Measurements from ENCODE around the gene TTI1.

Gene TTI1

DNA sequence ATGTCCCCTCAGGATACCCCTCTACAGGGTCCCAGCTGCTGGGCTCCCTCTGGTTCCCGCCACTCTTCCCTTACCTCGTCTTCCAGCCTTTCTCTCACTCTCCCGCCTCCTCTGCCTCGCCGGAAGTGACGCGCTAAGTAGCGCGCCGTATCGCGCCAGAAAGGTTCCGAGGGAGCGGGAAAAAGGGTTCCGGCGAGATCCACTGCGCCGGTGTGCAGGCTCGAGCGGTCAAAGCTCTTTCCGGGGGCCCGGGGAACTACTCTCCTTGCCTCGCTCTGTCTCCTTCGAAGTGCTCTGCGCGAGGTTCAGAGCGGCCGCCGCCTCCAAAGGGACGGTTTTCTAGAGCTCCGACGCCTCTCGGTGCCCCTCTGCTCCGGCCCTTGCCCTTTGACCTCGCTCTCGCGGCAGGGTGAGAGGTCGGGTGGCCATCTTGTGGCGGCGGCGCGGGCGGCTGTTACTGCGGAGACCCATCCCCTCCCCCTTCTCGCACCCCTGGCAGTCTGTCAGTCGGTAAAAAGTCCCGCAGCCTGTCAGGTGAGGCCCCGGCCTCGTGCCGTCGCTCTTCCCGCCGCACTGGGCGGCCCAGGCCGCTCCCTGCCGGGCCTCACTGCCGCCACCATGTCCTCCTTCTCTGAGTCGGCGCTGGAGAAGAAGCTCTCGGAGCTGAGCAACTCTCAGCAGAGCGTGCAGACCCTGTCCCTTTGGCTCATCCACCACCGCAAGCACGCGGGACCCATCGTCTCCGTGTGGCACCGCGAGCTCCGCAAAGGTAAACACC, at the start of gene TTI1, which contains the start of gene RPRD1B:
Gene TTI1 (minus strand): TSS at position 127 of the 778 bp plus-strand sequence. CDS start 19,640 bp downstream, outside the sequence.
Gene RPRD1B (plus strand): TSS at position 417 of the 778 bp plus-strand sequence. CDS start 202 bp downstream, at position 619.
- peak; percentile 83 for DNase-seq

DNA sequence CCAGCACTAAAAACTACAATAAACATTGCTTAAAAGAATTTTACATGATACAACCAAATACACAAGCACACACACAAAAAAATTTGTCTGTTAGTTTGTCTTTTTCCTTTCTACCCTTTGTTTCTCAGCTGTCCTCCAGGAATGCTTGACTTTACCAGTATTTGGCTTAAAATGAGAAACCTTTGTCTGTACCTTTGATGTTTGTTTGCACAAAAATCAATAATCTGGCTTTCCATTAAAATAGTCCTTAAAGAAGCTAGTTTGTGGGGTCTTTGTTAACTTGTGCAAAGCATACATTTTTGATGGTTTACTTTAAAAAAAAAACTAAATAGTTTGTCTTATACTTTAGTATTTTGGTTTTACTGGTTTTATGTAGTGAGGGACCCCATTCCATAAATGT, 49.6 kb upstream of the TTI1 start:
- DNase-seq = no peak

DNA sequence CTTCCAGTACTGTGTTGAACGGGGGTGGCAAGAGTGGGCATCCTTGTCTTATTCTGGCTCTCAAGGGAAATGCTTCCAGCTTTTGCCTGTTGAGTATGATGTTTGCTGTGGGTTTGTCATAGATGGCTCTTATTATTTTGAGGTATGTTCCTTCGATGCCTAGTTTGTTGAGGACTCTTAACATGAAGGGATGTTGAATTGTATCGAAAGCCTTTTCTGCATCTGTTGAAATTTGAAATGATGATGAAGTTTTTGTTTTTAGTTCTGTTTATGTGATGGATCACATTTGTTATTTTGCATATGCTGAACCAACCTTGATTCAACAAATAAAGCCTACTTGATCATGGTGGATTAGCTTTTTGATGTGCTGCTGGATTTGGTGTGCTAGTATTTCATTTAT, 48.3 kb upstream of the TTI1 start:
- no peak for DNase-seq

DNA sequence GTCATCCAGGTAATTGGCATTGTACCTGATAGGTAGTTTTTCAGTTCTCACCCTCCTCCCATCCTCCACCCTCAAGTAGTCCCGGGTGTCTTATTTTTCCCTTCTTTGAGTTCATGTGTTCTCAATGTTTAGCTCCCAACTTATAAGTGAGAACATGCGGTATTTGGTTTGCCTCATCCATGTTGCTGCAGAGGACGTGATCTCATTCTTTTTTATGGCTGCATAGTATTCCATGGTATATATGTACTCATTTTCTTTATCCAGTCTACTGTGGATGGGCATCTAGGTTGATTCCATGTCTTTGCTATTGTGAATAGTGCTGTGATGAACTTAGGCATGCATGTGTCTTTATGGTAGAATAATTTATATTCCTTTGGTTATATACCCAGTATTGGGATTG, 46.1 kb upstream of the TTI1 start:
- DNase-seq = no peak

DNA sequence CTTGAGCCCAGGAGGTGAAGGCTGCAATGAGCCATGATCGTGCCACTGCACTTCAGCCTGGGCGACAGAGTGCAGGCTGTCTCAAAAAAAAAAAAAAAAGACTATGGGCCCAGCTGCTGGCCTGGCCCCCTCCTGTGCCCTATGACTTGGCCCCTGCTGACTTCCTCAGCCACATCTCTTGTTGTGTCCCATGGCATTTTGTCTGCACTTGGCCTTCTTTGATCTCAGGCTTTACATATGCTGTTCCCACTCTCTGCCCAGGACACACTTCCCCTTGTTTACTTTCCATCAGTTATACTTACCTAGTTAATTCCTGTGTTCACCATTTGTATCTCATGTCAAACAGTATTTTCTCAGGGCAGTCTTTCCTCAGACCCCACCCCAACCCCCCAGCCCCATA, 44.8 kb upstream of the TTI1 start:
- DNase-seq = no peak

DNA sequence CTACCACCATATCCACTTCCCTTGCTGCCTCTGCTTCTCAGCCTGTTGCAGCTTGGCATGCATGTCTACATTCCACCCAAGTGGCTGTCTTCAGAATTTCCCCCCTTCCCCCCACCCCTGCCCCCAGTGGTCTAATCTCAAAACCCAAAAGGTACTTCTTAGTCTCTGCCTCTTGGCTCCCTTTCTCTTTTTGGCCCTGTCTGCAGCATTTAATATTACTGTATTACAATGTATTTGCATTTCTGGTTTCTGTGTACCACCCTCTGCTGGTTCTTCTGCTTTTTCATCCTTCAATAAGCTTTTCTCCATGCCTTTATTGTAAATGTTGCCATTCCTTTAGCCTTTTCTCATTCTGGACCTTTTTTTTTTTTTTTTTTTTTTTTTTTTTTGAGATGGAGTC, 43.3 kb upstream of the TTI1 start:
- no peak for DNase-seq

DNA sequence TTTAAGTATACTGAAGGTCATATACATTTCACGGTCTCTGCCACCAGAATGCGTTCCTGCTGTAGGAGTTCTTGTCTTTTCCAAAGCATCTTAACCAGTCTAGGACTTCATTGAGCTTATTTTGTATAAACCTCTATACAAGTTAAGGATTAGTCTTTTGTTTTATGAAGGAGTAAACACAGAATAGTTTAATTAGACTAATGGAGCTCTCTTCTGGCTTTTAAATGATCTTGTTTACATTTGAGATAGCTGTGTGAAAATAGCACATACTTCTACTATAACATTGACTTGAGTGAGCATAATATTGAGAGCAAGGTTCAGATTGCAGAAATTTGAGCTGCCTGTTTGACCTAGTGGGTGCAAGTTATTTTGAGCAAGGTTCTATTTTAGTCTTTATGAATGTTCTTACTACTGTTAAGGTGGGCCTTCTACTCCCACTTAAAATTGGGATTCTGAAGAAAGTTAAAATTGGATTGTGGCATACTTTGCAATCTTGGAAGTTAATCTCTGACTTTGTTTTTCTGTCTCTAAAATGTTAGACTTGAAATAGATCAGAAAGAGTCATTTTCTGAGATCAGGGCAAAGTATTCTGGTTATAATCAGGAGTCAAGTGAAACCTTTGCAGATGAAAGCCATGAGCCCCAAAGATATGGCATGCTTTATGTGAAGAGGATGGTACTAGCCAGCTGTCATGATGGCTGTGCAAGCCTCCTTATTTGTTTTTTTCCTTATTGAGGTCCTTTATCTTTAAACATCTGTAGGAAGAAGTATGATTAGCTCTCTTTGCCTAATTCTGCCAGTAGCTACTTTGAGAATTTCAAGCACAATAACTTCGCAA, 42.1 kb upstream of the TTI1 start:
- no peak for DNase-seq

DNA sequence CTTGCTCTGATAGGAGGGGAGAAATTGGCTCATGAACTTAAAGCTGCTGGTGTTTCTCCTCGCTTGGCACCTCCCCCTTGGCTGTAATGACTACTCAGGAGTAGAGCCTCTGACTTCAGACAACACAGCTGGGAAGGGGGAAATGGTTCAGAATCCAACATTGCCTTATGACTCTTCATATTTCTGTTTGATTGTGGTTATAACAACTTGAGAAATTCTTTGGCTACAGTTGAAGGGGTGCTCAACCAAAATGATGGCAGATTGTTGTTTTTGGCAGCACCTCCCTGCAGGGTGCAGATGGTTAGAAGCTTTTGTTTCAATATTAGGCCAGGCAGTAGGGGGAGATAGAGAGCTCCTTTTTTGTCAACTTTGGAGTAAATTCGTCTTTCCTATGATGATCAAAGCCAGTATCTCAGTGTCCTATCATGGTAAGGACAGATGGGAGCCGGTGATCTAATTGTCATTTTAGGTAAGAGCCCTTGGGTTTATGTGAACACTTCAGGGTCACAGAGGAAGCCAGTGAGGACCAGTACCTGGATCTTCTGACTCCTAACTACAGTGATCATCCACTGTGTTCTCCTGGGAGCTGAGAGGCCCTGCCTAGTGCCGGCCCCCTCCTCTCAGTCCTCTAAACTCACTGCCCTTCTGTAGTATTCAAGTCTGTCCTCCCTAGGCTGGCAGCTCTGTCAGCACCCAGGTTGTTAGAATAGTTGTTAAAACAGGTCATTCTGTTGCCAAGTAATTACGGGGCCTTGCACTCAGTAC, 40.2 kb upstream of the TTI1 start:
- DNase-seq = no peak

DNA sequence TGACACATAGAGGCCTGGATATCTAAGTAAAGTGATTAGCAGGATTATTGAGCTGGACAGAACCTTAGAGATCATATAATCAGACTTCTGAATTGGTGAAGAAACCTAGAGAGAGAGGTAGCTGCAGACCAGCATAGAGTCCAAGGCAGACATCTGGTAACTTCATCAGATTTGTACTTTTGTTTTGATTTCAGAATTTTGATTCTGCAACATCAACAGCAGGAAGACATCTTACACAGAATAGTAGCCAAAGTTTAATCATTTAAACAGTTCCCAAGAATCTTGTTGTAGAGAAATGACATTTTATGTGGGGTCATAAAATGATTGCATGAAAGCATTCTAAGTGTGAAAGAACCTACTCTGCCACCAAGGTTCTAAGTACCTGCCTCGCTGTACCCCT, 39.6 kb upstream of the TTI1 start:
- DNase-seq = no peak

DNA sequence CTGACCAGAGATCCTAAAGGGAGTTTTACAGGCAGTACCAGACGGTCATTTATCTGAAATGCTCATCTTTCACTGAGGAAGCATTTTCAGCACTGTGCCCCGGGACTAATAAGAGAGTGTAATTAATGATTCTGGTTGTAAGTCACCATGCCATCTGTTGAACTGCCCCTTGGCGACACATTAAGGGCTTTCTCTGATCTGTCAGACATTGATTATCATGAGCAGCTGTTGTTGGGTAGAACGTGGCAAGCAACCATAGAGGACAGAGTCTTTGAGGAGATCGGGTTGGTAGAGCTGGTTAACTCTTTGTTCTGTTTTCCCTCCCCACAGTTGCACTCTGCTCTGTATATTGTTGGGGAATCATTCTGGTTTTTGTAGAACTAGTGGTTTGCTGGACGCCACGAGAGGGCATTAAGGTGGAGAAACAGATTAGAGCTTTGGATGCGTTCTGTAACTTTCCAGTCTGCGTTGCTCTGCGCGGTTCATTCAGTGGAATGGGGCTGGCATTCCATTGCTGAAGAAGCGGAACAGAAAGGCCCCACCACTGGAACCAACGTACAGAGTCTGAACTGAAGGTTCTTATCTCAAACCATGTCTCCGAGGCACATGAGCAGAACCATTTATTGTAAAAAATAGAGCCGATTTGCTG, 34.6 kb upstream of the TTI1 start:
- no peak for DNase-seq

DNA sequence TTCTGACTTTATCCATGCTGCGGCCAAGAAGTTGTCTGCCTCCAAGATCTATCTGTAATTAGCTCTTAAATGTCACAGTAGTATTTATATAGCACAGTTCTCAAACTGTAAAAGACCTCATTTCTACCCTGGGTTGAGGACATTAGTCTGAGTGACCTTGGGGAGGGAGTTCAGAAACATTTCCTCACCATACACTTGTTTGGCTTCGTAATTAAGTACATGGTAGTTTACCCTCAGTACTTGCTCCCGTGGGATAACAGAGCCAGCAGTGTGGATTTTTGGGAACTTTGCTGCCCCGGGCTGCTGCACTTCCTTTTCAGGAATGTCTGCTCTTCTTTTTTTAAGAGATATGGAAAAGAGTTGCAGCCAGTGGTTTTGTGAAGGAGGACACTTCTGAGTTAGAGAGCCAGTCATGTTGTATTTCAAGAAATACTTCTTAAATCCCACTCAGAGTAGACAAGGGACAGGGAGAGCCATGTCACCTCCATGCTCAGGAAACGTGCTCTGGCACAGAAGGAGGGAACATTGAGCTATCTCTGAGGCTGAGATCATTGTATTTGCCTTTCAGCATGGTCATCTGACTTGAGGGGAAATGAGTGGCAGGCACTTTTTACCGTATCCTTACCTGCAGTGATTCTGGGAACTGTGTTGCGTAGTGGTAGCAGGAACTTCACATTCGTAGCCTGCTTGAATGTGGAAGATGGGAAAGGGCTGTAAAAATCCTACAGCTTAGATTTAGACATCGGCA, 33.9 kb upstream of the TTI1 start:
- no peak for DNase-seq

DNA sequence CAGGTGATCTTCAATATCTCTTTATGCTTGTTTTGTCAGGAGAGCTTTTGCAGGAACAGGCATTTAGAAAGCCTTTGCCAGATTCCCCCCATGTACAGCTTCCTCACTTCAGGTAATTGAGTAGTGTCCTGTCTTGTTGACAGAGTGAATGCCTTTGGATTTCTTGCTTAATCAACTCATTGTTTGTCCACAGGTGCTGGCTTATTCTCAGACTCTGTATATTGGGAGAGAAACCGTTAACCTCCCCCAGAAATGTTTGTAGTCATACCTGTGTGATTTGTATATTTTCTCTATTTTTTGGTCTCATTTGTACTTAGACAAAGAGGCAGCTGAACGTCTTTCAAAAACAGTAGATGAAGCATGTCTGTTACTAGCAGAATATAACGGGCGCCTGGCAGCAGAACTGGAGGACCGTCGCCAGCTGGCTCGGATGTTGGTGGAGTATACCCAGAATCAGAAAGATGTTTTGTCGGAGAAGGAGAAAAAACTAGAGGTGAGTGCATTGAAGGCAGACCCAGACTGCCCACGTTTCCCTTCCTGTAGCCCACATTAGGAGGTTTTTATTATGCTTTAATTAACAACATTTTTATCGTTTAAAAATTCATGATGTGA, 32.6 kb upstream of the TTI1 start:
- no peak for DNase-seq

DNA sequence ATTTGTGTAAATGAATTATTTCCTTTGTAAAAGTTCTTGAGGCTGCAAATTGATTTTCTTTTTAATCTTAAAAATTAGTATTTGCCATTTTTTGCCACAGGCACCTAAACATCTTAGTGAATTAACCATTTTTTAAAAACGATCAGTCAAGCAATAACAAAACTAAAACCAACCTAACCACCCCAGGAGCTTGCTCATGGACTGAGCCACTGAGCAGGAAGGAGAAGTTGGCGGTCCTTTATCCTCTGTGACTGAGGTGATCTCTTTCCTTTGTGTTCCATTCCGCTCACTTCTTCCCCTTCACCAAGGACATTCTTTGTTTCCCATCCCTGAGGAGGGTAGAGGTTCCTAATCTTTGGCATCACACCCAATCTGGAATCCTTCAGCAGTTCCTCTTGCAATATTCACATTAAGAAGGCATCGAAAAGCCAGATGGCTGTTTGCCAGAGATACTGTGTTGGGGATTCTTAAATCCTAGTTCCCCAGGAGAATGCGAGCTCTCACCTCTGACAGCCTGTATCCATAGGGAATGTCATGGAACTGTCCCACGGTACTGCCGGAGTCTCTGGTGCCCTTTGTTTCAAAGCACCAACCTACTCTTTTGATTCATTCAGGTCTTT, 30.8 kb upstream of the TTI1 start:
- DNase-seq = no peak

DNA sequence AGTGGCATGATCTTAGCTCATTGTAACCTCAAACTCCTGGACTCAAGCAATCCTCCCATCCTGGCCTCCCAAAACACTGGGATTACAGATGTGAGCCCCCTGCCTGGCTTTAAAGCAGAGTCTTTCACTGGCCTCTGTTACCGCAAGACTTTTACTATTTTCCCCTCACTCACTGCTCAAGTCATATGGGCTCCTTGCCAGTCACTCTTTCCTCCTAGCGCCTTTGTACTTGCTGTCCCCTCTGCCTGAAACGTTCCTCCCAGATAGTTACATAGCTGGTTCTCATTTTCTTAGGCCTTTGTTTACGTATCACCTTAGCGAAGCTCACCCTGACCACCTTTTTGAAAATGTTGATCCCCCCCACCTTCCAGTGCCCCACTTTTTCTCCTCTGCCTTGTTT, 29.6 kb upstream of the TTI1 start:
- DNase-seq = no peak

DNA sequence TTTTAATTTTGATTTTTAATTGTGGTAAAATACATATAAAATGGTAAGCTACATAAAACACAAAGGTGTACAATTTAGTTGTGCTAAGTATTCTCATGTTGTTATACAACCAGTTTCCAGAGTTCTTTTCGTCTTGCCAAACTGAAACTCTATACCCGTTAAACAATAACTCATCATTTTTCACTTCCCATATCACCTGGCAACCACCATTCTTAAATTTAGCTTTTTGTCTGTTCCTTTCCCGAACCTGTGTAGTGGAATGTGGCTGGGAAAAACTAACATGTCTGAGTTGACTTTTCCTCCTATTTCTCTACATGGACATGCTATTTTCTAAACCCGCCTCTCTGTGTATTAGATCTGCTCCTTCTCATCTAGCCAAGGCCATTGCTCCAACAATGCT, 27.9 kb upstream of the TTI1 start:
- DNase-seq = no peak

DNA sequence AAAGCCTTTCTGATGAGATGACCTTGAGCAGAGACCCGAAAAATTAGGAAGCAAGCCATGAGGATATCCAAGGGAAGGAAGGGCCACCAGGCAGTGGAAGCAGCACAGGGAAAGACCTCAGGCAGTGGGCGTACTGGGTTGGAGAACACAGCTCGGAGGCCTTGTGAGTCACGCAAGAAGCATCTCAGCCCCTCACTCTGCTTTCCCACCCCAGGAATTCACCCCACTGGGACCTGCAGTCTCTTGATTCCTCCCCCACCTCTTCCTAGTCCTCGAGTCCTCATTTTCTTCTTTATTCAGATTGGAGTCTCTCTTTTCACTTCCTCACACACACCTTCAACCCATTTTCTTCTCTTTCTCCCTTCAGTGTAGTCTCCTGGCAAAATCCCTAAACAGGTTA, 27.3 kb upstream of the TTI1 start:
- DNase-seq = no peak

DNA sequence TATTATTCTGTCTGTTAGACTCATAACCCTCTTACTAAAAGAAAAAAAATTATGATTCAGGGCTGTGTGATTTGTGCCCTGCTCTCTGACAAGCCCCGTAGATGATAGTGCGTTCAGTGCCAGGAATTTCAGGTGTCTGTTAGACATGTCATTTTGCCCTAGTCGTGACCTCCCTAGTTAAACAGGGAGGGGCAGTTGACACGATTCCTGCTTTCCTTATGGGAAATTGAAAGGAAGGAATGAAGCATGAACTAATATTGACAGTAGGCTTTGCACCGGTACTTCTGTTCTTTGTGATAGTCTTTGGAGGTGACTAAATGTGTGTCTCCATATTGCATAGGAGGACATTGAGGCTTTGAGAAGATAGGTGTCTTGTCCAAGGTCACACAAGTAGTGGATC, 26.6 kb upstream of the TTI1 start:
- DNase-seq = no peak

DNA sequence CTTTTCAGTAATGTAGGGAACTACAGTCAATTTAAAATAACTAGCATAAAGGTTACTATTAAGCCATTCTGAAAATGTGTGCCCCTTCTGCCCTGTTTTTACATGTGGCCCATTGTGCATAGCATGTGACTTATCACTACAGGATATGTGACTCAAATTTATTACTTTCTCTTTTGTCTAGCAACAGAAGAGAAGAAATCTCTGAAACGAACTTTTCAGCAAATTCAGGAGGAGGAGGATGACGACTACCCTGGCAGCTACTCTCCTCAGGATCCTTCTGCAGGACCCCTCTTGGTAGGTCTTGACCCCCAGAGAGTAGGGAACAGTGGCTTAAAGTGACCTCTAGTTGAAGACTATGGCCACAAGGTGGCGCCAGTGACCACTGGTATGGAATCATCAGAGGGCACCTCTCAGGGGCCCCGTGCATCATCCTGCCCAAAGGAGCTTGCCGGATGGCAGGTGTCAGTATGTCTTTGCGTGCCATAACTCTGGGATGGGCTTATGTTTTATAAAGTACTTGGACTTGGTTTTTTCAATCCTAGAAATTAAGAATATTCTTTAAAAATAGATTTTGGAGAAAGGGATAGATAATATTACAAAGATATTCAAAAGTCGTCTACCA, 24.2 kb upstream of the TTI1 start:
- peak; percentile 58 for DNase-seq

DNA sequence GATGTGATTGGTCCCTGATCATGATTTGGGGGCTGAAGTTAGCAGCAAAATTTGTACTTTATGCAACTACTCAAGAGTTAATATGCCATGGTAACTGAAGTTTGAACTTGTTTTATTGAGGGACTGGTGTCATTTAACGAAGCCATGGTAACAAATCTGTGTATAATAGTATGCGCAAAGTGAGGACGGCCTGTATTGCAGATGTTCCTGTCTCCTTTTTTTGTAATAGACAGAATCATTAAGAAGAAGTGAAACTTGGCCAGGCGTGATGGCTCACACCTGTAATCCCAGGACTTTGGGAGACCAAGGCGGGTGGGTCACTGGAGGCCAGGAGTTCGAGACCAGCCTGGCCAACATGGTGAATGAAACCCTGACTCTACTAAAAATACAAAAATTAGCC, 22.6 kb upstream of the TTI1 start:
- DNase-seq = no peak

DNA sequence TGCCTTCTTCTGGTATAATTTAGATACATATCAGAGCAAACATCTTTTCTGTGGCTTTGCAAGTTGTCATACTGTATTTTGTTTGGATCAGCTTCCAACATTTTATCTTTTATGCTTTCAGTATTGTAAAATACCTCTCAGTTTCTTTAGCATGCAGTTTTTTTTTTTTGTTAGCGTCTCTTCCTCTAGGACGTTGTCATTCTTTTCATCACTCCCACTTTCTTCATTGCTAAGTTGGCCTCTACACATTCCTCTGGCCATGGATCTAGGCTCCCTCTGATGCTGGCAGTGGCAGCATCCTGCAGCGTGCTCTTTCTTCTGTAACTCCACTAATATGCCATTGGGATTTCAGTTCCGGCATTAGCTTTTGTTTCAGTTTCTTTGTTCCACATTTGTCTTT, 22.0 kb upstream of the TTI1 start:
- DNase-seq = no peak

DNA sequence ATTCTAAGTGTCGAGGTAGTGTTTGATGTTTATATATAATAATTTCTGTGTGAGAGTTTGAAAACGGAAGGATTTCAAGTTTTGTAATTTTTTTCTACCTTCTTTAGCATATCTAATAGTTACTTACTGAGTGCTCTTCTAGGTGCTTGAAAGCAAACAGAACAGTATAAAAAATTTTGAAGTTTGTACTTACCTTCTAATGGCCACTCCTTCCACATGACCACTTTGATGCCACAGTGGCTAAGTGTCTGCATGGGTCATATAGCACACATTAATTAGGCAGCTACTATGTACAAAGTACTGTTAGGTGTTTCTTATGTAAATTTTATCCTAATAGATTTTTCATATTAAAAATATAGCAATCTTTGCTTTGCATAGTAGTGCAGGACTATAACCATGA, 21.4 kb upstream of the TTI1 start:
- no peak for DNase-seq

All from stimulated activated naive CD4-positive, alpha-beta T cell treated with Interleukin-2 at 50 U/mL for 16 hours (primary cell).